NB4 (cell line): ENCODE results near the gene MRPS2.

ENCODE experiments used
- DNase-seq: peaks from one replicate; pipeline ENCODE4 v3.0.0; 2010; ENCODE audit warnings: low read depth
- H3K4me3 ChIP-seq: one replicate; pipeline ENCODE4 v1.5.1; 2011; ENCODE audit warnings: mild to moderate bottlenecking, low read depth, low read length, moderate library complexity
- MYC ChIP-seq: IDR thresholded peaks from 2 replicates; pipeline ENCODE4 v1.6.1; 2011; ENCODE audit warnings: low read depth, low read length
- POLR2A ChIP-seq: IDR thresholded peaks from 2 replicates; pipeline ENCODE4 v1.6.1; 2011; ENCODE audit warnings: mild to moderate bottlenecking; ENCODE audit not compliant: insufficient read length; ENCODE audit errors: extremely low read depth
- TF ChIP-seq, protein P1 (sequence below): IDR thresholded peaks from 2 replicates; pipeline ENCODE4 v1.6.1; 2011; ENCODE audit warnings: low read depth, low read length
- TF ChIP-seq, protein P2 (sequence below): IDR thresholded peaks from one replicate; pipeline ENCODE4 v1.5.1; 2012; ENCODE audit warnings: low read depth, low read length

MRPS2 gene

DNA sequence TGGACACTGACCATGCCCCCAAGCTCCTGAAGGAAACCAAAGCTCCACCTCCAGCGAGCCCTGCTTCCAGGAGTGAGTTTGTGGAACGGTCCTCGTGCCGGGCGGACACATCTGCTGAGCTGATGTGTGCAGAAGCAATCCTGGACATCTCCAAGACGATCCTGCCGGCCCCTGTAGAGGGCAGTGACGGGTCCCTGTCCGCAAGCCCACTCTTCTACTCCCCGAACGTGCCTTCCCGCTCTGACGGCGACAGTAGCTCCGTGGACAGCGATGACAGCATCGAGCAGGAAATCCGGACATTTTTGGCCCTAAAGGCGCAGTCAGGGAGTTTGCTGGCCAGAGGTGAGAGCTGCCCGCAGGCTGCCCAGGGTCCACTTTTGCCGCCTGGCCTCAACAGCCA lies 14.7 kb upstream of the MRPS2 start:
- DNase-seq = no peak
- H3K4me3 ChIP-seq = no peak overlapping the region
- TF ChIP-seq, protein P1, sequence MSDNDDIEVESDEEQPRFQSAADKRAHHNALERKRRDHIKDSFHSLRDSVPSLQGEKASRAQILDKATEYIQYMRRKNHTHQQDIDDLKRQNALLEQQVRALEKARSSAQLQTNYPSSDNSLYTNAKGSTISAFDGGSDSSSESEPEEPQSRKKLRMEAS = no peak
- no peak for TF ChIP-seq POLR2A
- TF ChIP-seq, protein P2, sequence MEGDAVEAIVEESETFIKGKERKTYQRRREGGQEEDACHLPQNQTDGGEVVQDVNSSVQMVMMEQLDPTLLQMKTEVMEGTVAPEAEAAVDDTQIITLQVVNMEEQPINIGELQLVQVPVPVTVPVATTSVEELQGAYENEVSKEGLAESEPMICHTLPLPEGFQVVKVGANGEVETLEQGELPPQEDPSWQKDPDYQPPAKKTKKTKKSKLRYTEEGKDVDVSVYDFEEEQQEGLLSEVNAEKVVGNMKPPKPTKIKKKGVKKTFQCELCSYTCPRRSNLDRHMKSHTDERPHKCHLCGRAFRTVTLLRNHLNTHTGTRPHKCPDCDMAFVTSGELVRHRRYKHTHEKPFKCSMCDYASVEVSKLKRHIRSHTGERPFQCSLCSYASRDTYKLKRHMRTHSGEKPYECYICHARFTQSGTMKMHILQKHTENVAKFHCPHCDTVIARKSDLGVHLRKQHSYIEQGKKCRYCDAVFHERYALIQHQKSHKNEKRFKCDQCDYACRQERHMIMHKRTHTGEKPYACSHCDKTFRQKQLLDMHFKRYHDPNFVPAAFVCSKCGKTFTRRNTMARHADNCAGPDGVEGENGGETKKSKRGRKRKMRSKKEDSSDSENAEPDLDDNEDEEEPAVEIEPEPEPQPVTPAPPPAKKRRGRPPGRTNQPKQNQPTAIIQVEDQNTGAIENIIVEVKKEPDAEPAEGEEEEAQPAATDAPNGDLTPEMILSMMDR = no peak
- TF ChIP-seq MYC = no peak

DNA sequence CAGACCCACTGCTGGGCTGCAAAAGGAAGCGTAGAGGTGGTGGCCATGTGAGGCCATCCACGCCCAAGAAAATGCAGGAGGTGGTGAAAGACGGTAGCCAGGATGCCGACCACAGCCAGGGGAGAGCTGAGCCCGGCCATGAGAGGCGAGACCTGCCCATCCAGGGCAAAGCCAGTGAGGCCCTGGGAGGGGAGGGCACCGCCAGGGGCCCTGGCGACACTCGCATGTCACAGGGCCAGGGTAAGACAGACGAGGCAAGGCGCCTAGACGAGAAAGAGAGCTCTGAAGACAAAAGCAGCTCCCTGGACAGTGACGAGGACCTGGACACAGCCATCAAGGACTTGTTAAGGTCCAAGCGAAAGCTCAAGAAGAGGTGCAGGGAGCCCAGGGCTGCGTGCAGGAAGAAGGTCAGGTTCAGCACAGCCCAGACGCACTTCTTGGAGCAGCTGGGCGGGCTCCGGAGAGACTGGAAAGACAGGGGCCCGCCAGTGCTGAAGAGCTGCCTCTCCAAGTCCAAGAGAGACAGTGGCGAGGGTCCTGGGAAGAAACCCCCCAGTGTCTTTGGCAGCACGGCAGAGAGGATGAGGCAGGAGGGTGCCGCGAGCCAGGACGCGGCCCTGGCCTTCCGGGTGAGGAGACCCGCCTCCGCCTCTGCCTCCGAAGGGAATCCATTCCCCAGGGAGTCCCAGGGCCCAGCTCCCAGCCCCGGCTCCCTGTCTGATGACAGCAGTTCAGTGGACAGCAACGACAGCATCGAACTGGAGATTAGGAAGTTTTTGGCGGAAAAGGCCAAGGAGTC lies 14.0 kb upstream of the MRPS2 start:
- DNase-seq = no peak
- TF ChIP-seq POLR2A (no peak), MYC (no peak)
- TF ChIP-seq, protein P2 = no peak
- TF ChIP-seq, protein P1 = no peak
- H3K4me3 ChIP-seq = no peak overlapping the region

DNA sequence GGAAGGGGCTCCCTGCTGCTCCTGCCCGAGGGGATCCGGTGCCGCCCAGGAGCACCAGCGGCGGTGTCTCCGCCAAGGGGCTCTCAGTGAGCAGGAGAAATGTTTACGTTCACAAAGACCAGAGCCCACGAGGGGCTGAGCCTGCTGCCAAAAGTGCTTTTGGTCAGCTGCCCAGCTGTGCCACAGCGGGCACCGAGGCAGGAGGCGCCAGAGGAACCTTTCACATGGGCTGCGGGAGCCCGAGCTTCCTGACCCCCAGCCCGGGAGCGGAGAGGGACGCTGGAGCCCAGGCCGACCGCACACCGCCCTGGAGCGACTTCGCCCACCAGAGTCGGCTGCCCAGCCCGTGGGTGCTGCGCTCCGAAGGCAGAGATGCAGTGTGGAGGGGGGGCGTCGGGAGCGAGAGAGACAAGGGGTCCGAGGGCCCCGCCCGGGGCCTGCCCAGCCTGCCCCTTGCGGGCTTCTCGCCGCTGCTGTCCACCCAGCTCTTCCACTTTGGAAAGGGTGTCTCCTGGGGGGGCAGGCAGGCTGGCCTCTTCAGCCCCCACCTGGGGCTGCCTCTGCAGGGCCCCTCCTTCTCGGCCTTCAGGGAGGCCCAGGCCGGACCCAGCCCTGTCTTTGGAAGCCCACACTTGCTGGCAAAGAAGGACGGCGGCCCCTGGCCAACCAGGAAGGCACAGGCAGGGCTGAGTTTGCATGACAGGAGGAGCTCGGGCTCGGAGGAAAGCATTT lies 13.0 kb upstream of the MRPS2 start:
- DNase-seq = no peak
- H3K4me3 ChIP-seq = no peak overlapping the region
- TF ChIP-seq, protein P1 = no peak
- no peak for TF ChIP-seq MYC
- TF ChIP-seq, protein P2 = no peak
- no peak for TF ChIP-seq POLR2A

DNA sequence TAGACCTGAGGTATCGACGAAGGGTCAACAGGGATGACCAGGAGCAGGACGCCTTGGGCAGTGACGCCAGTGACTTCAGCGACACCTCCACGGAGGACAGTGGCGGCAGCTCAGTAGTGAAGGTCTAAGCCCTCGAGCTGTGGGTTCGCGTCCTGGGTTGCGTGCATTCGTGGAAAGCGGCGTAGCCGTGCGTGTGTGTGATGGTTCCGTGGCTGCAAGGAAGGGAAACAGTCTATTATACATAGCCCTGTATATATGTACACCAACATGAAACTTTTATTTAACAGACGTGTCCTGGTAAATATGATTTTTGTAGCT lies 12.5 kb upstream of the MRPS2 start:
- TF ChIP-seq, protein P1 = no peak
- TF ChIP-seq MYC (no peak), POLR2A (no peak)
- TF ChIP-seq, protein P2 = no peak
- H3K4me3 ChIP-seq = no peak overlapping the region
- no peak for DNase-seq

DNA sequence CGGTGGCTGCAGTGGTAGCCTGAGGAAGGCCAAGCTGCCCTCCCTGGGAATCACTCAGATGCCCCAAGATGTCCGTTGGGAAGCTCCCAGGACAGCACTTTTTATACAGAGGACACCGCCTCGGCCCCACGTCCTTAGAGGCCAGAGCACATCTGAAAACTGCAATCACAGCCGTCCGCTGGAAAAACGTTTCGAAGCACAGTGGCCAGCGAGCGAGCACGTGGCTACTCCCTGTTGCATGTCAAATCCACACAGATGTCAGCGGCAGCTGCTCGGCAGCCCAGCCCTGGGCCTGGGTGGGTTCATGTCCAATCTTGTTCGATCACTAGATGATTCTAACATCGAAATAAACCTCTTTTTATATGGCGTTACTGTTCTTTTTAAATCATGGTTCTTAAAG lies 12.0 kb upstream of the MRPS2 start:
- no peak for DNase-seq
- H3K4me3 ChIP-seq = no peak overlapping the region
- TF ChIP-seq, protein P1 = no peak
- TF ChIP-seq, protein P2 = no peak
- TF ChIP-seq POLR2A = no peak
- no peak for TF ChIP-seq MYC
